GM19455 (cell line): Measurements from ENCODE around the gene FRZB.
"Not testable (repeated sequence)": the region's sequence is repeated elsewhere in the genome, so short reads cannot be mapped to it uniquely, and the experiment has no call there.

Source experiments
- ATAC-seq: cut with Tn5 transposase; IDR thresholded peaks from one replicate; pipeline ENCODE4 v1.9.1; 2021; ENCODE audit not compliant: unreplicated experiment

FRZB gene

GRCh38 chr2:182890773-182891378 is 24.4 kb upstream of the FRZB start:
- ATAC-seq, result no peak

- no peak for ATAC-seq
Observed at GRCh38 chr2:182890305-182890704, 23.9 kb upstream of the FRZB start.

- ATAC-seq, result no peak
Observed at GRCh38 chr2:182887753-182888415, 21.4 kb upstream of the FRZB start.

GRCh38 chr2:182887093-182887492 is 20.7 kb upstream of the FRZB start:
- ATAC-seq, result no peak

GRCh38 chr2:182885771-182886170 is 19.3 kb upstream of the FRZB start:
- no peak for ATAC-seq

GRCh38 chr2:182883451-182883850 is 17.0 kb upstream of the FRZB start:
- ATAC-seq, result no peak

GRCh38 chr2:182880100-182880499 is 13.7 kb upstream of the FRZB start:
- ATAC-seq, result not testable (repeated sequence)

GRCh38 chr2:182876653-182877052 is 10.2 kb upstream of the FRZB start:
- ATAC-seq, result not testable (repeated sequence)

- no peak for ATAC-seq
Observed at GRCh38 chr2:182870227-182870626, 3.8 kb upstream of the FRZB start.

GRCh38 chr2:182868054-182868796 is 1.8 kb upstream of the FRZB start:
- ATAC-seq, result no peak

GRCh38 chr2:182867426-182868053 is 1.1 kb upstream of the FRZB start:
- ATAC-seq, result no peak

- ATAC-seq, result no peak
Observed at GRCh38 chr2:182866095-182866460, 359 bp downstream of the FRZB start.

GRCh38 chr2:182864949-182865570 is 1.4 kb downstream of the FRZB start:
- ATAC-seq, result no peak

GRCh38 chr2:182863642-182864041 is 2.8 kb downstream of the FRZB start:
- ATAC-seq, result no peak

- no peak for ATAC-seq
Observed at GRCh38 chr2:182862091-182862490, 4.3 kb downstream of the FRZB start.

GRCh38 chr2:182860858-182861257 is 5.6 kb downstream of the FRZB start:
- no peak for ATAC-seq

- ATAC-seq, result no peak
Observed at GRCh38 chr2:182858671-182859070, 7.8 kb downstream of the FRZB start.

GRCh38 chr2:182855376-182855775 is 11.1 kb downstream of the FRZB start:
- no peak for ATAC-seq

- no peak for ATAC-seq
Observed at GRCh38 chr2:182854375-182855105, 11.9 kb downstream of the FRZB start.

- ATAC-seq, result no peak
Observed at GRCh38 chr2:182852801-182853200, 13.6 kb downstream of the FRZB start.

- no peak for ATAC-seq
Observed at GRCh38 chr2:182852090-182852489, 14.3 kb downstream of the FRZB start.
